HEK293 (cell line): ENCODE measurements around the gene ADCY4.

ENCODE experiments used
- CTCF ChIA-PET: fragments of 350-600 bp; formaldehyde crosslinking; extraction: SDS; loops from one replicate; lab custom pipeline; 2021; ENCODE audit warnings: antibody characterized with exemption; lab: Yijun Ruan, JAX
- POLR2A ChIA-PET: fragments of 300-600 bp; formaldehyde crosslinking; extraction: SDS; loops from one replicate; lab custom pipeline; 2020; ENCODE audit warnings: antibody characterized with exemption, inconsistent platforms; lab: Yijun Ruan, JAX
- H3K27ac ChIP-seq: fragments of 200-500 bp; sonication (Bioruptor generic); 2 replicates; pipeline ENCODE4 v1.5.1; 2014; ENCODE audit warnings: low read depth, low read length, control low read depth, inconsistent platforms; ENCODE audit errors: extremely low read depth
- H3K36me3 ChIP-seq, 2 experiments: fragments of 200-500 bp in 1 of 2; sonication (Bioruptor generic) in 1 of 2; 1 replicate in 1 of 2; 2 replicates in 1 of 2; pipeline ENCODE4 v1.5.1; 2014 to 2017; ENCODE audit warnings: inconsistent platforms in 2 of 2, low read length in 2 of 2; ENCODE audit not compliant: control insufficient read depth in 2 of 2, insufficient read depth in 1 of 2
- H3K4me1 ChIP-seq: fragments of 200-500 bp; sonication (Bioruptor generic); 2 replicates; pipeline ENCODE4 v1.5.1; 2014; ENCODE audit warnings: mild to moderate bottlenecking, low read length, inconsistent platforms; ENCODE audit not compliant: control insufficient read depth, insufficient read depth
- H3K4me3 ChIP-seq: 2 replicates; pipeline ENCODE4 v1.5.1; 2011; ENCODE audit warnings: low read depth, mild to moderate bottlenecking, control low read depth, low read length, moderate library complexity
- H3K9me3 ChIP-seq: fragments of 200-500 bp; sonication (Bioruptor generic); 2 replicates; pipeline ENCODE4 v1.5.1; 2014; ENCODE audit warnings: low read depth, low read length, inconsistent platforms; ENCODE audit not compliant: control insufficient read depth, insufficient read depth
- BCL11A ChIP-seq: fragments of 450-650 bp; formaldehyde crosslinking; IDR thresholded peaks from 2 replicates; pipeline ENCODE4 v1.5.1; 2016; ENCODE audit warnings: low read depth, missing biosample characterization, missing genetic modification characterization
- KLF9 ChIP-seq: fragments of 450-650 bp; formaldehyde crosslinking; IDR thresholded peaks from 2 replicates; pipeline ENCODE4 v1.5.1; 2016; ENCODE audit warnings: missing biosample characterization, missing genetic modification characterization, low read depth
- PRDM10 ChIP-seq: fragments of 450-650 bp; formaldehyde crosslinking; IDR thresholded peaks from 2 replicates; pipeline ENCODE4 v1.5.1; 2016; ENCODE audit warnings: missing biosample characterization, missing genetic modification characterization
- ZBTB8A ChIP-seq: fragments of 450-650 bp; formaldehyde crosslinking; IDR thresholded peaks from 2 replicates; pipeline ENCODE4 v1.5.1; 2016; ENCODE audit warnings: missing biosample characterization, missing genetic modification characterization
- ZFHX2 ChIP-seq: fragments of 450-650 bp; formaldehyde crosslinking; conservative IDR thresholded peaks from 2 replicates; pipeline ENCODE4 v1.5.1; 2016; ENCODE audit warnings: missing biosample characterization, missing genetic modification characterization
- ZNF121 ChIP-seq: fragments of 450-650 bp; formaldehyde crosslinking; IDR thresholded peaks from 2 replicates; pipeline ENCODE4 v1.5.1; 2016; ENCODE audit warnings: missing biosample characterization, missing genetic modification characterization
- ZNF416 ChIP-seq: fragments of 450-650 bp; formaldehyde crosslinking; IDR thresholded peaks from 2 replicates; pipeline ENCODE4 v1.5.1; 2016; ENCODE audit warnings: missing biosample characterization, missing genetic modification characterization
- ZNF433 ChIP-seq: fragments of 450-650 bp; formaldehyde crosslinking; IDR thresholded peaks from 2 replicates; pipeline ENCODE4 v1.5.1; 2016; ENCODE audit warnings: missing biosample characterization, missing genetic modification characterization, low read depth
- ZNF626 ChIP-seq: fragments of 450-650 bp; sonication (Bioruptor Pico); formaldehyde crosslinking; IDR thresholded peaks from 2 replicates; pipeline ENCODE4 v1.5.1; 2018; ENCODE audit warnings: missing biosample characterization, missing genetic modification characterization, inconsistent platforms
- ZNF837 ChIP-seq: fragments of 450-650 bp; formaldehyde crosslinking; IDR thresholded peaks from 2 replicates; pipeline ENCODE4 v1.5.1; 2016; ENCODE audit warnings: missing biosample characterization, missing genetic modification characterization
- ZSCAN4 ChIP-seq: fragments of 450-650 bp; formaldehyde crosslinking; IDR thresholded peaks from 2 replicates; pipeline ENCODE4 v1.5.1; 2017; ENCODE audit warnings: missing biosample characterization, missing genetic modification characterization
- TF ChIP-seq, protein P1 (sequence below): fragments of 450-650 bp; formaldehyde crosslinking; IDR thresholded peaks from 2 replicates; pipeline ENCODE4 v1.5.1; 2016; ENCODE audit warnings: missing biosample characterization, missing genetic modification characterization, borderline replicate concordance
- TF ChIP-seq, protein P2 (sequence below): fragments of 450-650 bp; formaldehyde crosslinking; IDR thresholded peaks from 2 replicates; pipeline ENCODE4 v1.5.1; 2017; ENCODE audit warnings: missing biosample characterization, missing genetic modification characterization

The ADCY4 gene

DNA sequence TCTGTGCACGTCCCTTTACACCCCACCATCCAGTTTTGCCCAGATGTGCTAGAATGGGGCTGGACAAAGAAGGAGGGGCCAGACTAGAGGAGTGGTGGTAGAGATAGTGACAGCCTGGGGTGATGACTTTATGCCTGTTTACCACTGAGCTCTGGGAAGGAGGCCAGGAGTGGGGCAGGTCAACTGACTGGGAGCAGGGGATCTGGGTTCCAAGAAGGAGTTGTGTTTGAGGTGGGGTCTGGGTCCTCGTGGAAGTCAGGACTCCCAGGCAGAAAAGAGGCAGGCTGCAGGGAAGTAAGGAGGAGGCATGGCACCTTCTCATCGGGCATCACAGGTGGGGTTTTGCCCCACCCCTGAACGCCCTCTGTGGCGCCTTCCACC is 24.6 kb downstream of the ADCY4 start:
- no peaks in the 10 kb centered on the region for H3K9me3 ChIP-seq
- H3K4me3 ChIP-seq, result no peak overlapping the region
- no peak for TF ChIP-seq ZSCAN4
- no peak for TF ChIP-seq ZNF433 (tag by site-specific recombination)
- TF ChIP-seq PRDM10, result peak; percentile 31; the same call in 1 of the 2 replicates
- TF ChIP-seq, all 188 proteins: peak for 1
- Histone ChIP-seq H3K27ac (no peak overlapping the region), H3K4me1 (no peaks in the 10 kb centered on the region), H3K36me3 (peaks cover 5 to 72% of the 10 kb centered on the region in 2 experiments)
- ChIA-PET CTCF (interaction anchor here (0.5 to 5.1 kb wide), 6 partner anchors 11 to 827 kb away, joined by 3 to 70 read pairs (median 18); partner anchors contain the start of genes CBLN3, DHRS1, KHNYN and NOP9), POLR2A (interaction anchor here (2.7 kb wide), 1 partner anchor 68 kb away, joined by 15 read pairs; the partner anchor contains the start of gene TINF2)

- Histone ChIP-seq H3K4me1 (no peaks in the 10 kb centered on the region), H3K36me3 (peaks cover 10 to 77% of the 10 kb centered on the region in 2 experiments), H3K9me3 (no peaks in the 10 kb centered on the region), H3K27ac (no peak within 1 kb of the TSS), H3K4me3 (no peak within 1 kb of the TSS)
- CTCF ChIA-PET, result interaction anchor here (0.5 to 5.1 kb wide), 12 partner anchors 11 to 826 kb away, joined by 3 to 70 read pairs (median 3); partner anchors contain the start of genes CBLN3, DHRS1, KHNYN and MDP1
- TF ChIP-seq KLF9 (tag by site-specific recombination) (no peak), ZNF837 (tag by site-specific recombination) (no peak), ZNF626 (tag by site-specific recombination) (no peak), BCL11A (tag by site-specific recombination) (no peak), ZNF416 (tag by site-specific recombination) (no peak), ZNF121 (no peak), ZFHX2 (no peak), ZBTB8A (tag by site-specific recombination) (no peak)
- TF ChIP-seq, protein P1, sequence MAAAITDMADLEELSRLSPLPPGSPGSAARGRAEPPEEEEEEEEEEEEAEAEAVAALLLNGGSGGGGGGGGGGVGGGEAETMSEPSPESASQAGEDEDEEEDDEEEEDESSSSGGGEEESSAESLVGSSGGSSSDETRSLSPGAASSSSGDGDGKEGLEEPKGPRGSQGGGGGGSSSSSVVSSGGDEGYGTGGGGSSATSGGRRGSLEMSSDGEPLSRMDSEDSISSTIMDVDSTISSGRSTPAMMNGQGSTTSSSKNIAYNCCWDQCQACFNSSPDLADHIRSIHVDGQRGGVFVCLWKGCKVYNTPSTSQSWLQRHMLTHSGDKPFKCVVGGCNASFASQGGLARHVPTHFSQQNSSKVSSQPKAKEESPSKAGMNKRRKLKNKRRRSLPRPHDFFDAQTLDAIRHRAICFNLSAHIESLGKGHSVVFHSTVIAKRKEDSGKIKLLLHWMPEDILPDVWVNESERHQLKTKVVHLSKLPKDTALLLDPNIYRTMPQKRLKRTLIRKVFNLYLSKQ (tag by site-specific recombination), result no peak
- TF ChIP-seq, protein P2, sequence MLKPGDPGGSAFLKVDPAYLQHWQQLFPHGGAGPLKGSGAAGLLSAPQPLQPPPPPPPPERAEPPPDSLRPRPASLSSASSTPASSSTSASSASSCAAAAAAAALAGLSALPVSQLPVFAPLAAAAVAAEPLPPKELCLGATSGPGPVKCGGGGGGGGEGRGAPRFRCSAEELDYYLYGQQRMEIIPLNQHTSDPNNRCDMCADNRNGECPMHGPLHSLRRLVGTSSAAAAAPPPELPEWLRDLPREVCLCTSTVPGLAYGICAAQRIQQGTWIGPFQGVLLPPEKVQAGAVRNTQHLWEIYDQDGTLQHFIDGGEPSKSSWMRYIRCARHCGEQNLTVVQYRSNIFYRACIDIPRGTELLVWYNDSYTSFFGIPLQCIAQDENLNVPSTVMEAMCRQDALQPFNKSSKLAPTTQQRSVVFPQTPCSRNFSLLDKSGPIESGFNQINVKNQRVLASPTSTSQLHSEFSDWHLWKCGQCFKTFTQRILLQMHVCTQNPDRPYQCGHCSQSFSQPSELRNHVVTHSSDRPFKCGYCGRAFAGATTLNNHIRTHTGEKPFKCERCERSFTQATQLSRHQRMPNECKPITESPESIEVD (tag by site-specific recombination), result no peak
- TF ChIP-seq, all 188 proteins: peak for 0
- POLR2A ChIA-PET, result interaction anchor here (2.2 to 2.7 kb wide), 2 partner anchors 39 to 67 kb away, joined by 9 to 15 read pairs; partner anchors contain the start of genes RABGGTA and TINF2
Measured at GRCh38 chr14:24309538-24310264, 25.2 kb downstream of the ADCY4 start, which contains the start of gene LTB4R2. Gene LTB4R2 (plus strand): TSS chr14:24310140. CDS start chr14:24310665, 525 bp downstream.
